Subcutaneous preadipocyte (primary cell): ENCODE results near the gene DOCK10. TPM values are rescaled to one million over a fixed set of nuclear protein-coding genes. Genes with fewer than 3 reads are reported as not detected.

Experiments
- small RNA-seq: library from RNA; depleted of rRNA; stranded (forward); fragments of <200 nt; gene quantifications from one replicate; pipeline ENCODE3, GENCODE V24; 2012
- total RNA-seq: library from RNA; depleted of rRNA; stranded (reverse); fragments of >200 nt; gene quantifications from 2 replicates; pipeline ENCODE4 v1.2.3, GENCODE V29; 2012

DOCK10 gene
- 37.8 and 53.2 TPM in 2 replicates for total RNA-seq

GRCh38 chr2:225041851-225042799 lies at the start of gene DOCK10:
TSS of gene DOCK10 (minus strand) at chr2:225042468. CDS start at chr2:225042374, 94 bp downstream.

GRCh38 chr2:224716201-224716600 lies 326.1 kb downstream of the DOCK10 start, which contains the start of gene CCDC195:
TSS of gene CCDC195 (minus strand) at chr2:224716365. CDS start at chr2:224716365, 0 bp downstream.

Small RNA genes within 50 kb of the gene (small RNA-seq; reads per million reads assigned to genes)
- gene MIR4439: not detected
